Measurements from ENCODE around the gene LRMDA.
"Not testable (repeated sequence)": the region's sequence is repeated elsewhere in the genome, so short reads cannot be mapped to it uniquely, and the experiment has no call there.

LRMDA gene

GRCh38 chr10:76576276-76576962 is 1145.0 kb downstream of the LRMDA start:
- Mint-ChIP-seq H3K27me3 (no peaks in the 10 kb centered on the region), H3K4me1 (no peaks in the 10 kb centered on the region), H3K36me3 (no peaks in the 10 kb centered on the region), H3K27ac (no peak overlapping the region), H3K4me3 (no peak overlapping the region), H3K9me3 (peaks cover 5% of the 10 kb centered on the region)
- ATAC-seq: no peak

- Mint-ChIP-seq H3K4me1 (no peaks in the 10 kb centered on the region), H3K9me3 (peaks cover 4% of the 10 kb centered on the region), H3K4me3 (no peak overlapping the region), H3K36me3 (no peaks in the 10 kb centered on the region), H3K27ac (no peak overlapping the region), H3K27me3 (no peaks in the 10 kb centered on the region)
- ATAC-seq: no peak
These were observed 1146.0 kb downstream of the LRMDA start for GRCh38 chr10:76577455-76577854.

GRCh38 chr10:76581506-76582256 is 1150.3 kb downstream of the LRMDA start:
- Mint-ChIP-seq H3K9me3 (no peaks in the 10 kb centered on the region), H3K27me3 (no peaks in the 10 kb centered on the region), H3K27ac (no peak overlapping the region), H3K36me3 (no peaks in the 10 kb centered on the region), H3K4me3 (no peak overlapping the region), H3K4me1 (no peaks in the 10 kb centered on the region)
- ATAC-seq: no peak

GRCh38 chr10:76582531-76582930 is 1151.1 kb downstream of the LRMDA start:
- no peaks in the 10 kb centered on the region for H3K9me3 Mint-ChIP-seq
- no peaks in the 10 kb centered on the region for H3K4me1 Mint-ChIP-seq
- no peak for ATAC-seq
- H3K27ac Mint-ChIP-seq: no peak overlapping the region
- H3K27me3 Mint-ChIP-seq: no peaks in the 10 kb centered on the region
- H3K4me3 Mint-ChIP-seq: no peak overlapping the region
- no peaks in the 10 kb centered on the region for H3K36me3 Mint-ChIP-seq

GRCh38 chr10:76583711-76584161 is 1152.3 kb downstream of the LRMDA start:
- Mint-ChIP-seq H3K27ac (no peak overlapping the region), H3K36me3 (no peaks in the 10 kb centered on the region), H3K4me1 (no peaks in the 10 kb centered on the region), H3K9me3 (no peaks in the 10 kb centered on the region), H3K4me3 (no peak overlapping the region), H3K27me3 (no peaks in the 10 kb centered on the region)
- no peak for ATAC-seq

GRCh38 chr10:76584466-76584865 is 1153.0 kb downstream of the LRMDA start:
- H3K4me3 Mint-ChIP-seq, ATAC-seq, H3K4me1 Mint-ChIP-seq, H3K27me3 Mint-ChIP-seq, H3K9me3 Mint-ChIP-seq, H3K27ac Mint-ChIP-seq, H3K36me3 Mint-ChIP-seq: not testable (repeated sequence)

Measured in stimulated activated memory B cell treated with anti-CD40 and anti-IgM and Interleukin-4, amounts not matched to agents 10 μg/mL and 1 μg/mL and 100 μg/mL, for 72 hours (primary cell).